AG04450 (cell line): ENCODE data around the gene B3GAT1. TPM values are rescaled to one million over a fixed set of nuclear protein-coding genes. Genes with fewer than 3 reads are reported as not detected.

Source experiments
- CTCF ChIA-PET: fragments of 300-600, 350-600 bp; formaldehyde crosslinking; extraction: SDS; loops from one replicate; lab custom pipeline; 2022; ENCODE audit warnings: antibody characterized with exemption, inconsistent platforms; lab: Charles Lee
- POLR2A ChIA-PET: fragments of 350-600 bp; formaldehyde crosslinking; extraction: SDS; loops from one replicate; lab custom pipeline; 2021; ENCODE audit warnings: antibody characterized with exemption, inconsistent platforms; lab: Yijun Ruan, JAX
- DNase-seq: peaks from one replicate; pipeline ENCODE4 v3.0.0-alpha.2; 2011; ENCODE audit warnings: low read depth, low spot score
- H3K27ac ChIP-seq: one replicate; pipeline ENCODE4 v1.5.1; 2012; ENCODE audit warnings: low read depth, low read length, control low read depth
- H3K27me3 ChIP-seq: one replicate; pipeline ENCODE4 v1.6.0; 2012; ENCODE audit warnings: low read length; ENCODE audit not compliant: control insufficient read depth, insufficient read depth
- H3K4me3 ChIP-seq: 2 replicates; pipeline ENCODE4 v1.5.1; 2011; ENCODE audit warnings: mild to moderate bottlenecking, low read depth, low read length, control low read depth
- H3K9me3 ChIP-seq: 2 replicates; pipeline ENCODE4 v1.5.1; 2012; ENCODE audit warnings: low read length; ENCODE audit not compliant: control insufficient read depth, insufficient read depth
- CTCF ChIP-seq: IDR thresholded peaks from 2 replicates; pipeline ENCODE4 v1.5.1; 2011; ENCODE audit warnings: low read depth, low read length, control low read depth, inconsistent platforms
- polyA plus RNA-seq: library from polyadenylated mRNA; depleted of rRNA; stranded (reverse); fragments of >200 nt; gene quantifications from 2 replicates; pipeline ENCODE4 v1.2.3, GENCODE V29; 2011

The B3GAT1 gene
- polyA plus RNA-seq, 1 experiment = not detected

GRCh38 chr11:134414766-134415765 lies 3.0 kb upstream of the B3GAT1 start:
- Histone ChIP-seq H3K27ac (no peak overlapping the region), H3K4me3 (no peak overlapping the region)
- POLR2A ChIA-PET = no interaction called here

GRCh38 chr11:134413826-134414731 lies 2.0 kb upstream of the B3GAT1 start:
- no peak for TF ChIP-seq CTCF
- no peak overlapping the region for H3K4me3 ChIP-seq
- no peak for DNase-seq
- CTCF ChIA-PET = no interaction called here
- no peaks in the 10 kb centered on the region; the same call in 1 of the 2 replicates for H3K9me3 ChIP-seq
- POLR2A ChIA-PET = no interaction called here
- H3K27me3 ChIP-seq = peaks cover 23% of the 10 kb centered on the region
- no peak overlapping the region for H3K27ac ChIP-seq

More at GRCh38 chr11:134414766-134415765, 3.0 kb upstream of the B3GAT1 start:
- Histone ChIP-seq H3K9me3 (peaks cover 2% of the 10 kb centered on the region), H3K27me3 (peaks cover 23% of the 10 kb centered on the region)
- CTCF ChIA-PET = no interaction called here
- TF ChIP-seq CTCF = no peak
- DNase-seq = no peak

- POLR2A ChIA-PET = no interaction called here
- no peak overlapping the region for H3K27ac ChIP-seq
- DNase-seq = no peak
- no peak for TF ChIP-seq CTCF
- CTCF ChIA-PET = no interaction called here
- H3K4me3 ChIP-seq = no peak overlapping the region
- H3K27me3 ChIP-seq = peaks cover 23% of the 10 kb centered on the region
- no peaks in the 10 kb centered on the region; the same call in 1 of the 2 replicates for H3K9me3 ChIP-seq
Measured at GRCh38 chr11:134413043-134413825, 1.2 kb upstream of the B3GAT1 start.

GRCh38 chr11:134410766-134411165 lies 1.3 kb downstream of the B3GAT1 start:
- DNase-seq = no peak
- Histone ChIP-seq H3K27ac (no peak overlapping the region), H3K4me3 (no peak overlapping the region), H3K27me3 (peaks cover 23% of the 10 kb centered on the region), H3K9me3 (peaks cover 3% of the 10 kb centered on the region; the same call in 1 of the 2 replicates)
- ChIA-PET POLR2A (no interaction called here), CTCF (no interaction called here)
- TF ChIP-seq CTCF = no peak
